GM12891 (cell line): ENCODE data around the gene SMTNL2.

ENCODE experiments used
- POLR2A ChIP-seq: IDR thresholded peaks from 2 replicates; pipeline ENCODE4 v1.6.1; 2011; ENCODE audit warnings: low read depth, low read length, control low read depth
- POLR2AphosphoS5 ChIP-seq: IDR thresholded peaks from 2 replicates; pipeline ENCODE4 v1.6.1; 2011; ENCODE audit warnings: low read depth, low read length, control low read depth
- POU2F2 ChIP-seq: IDR thresholded peaks from 2 replicates; pipeline ENCODE4 v1.6.1; 2011; ENCODE audit warnings: low read depth, mild to moderate bottlenecking, control low read depth, low read length, moderate library complexity
- SPI1 ChIP-seq: IDR thresholded peaks from 2 replicates; pipeline ENCODE4 v1.6.1; 2011; ENCODE audit warnings: low read depth, low read length, control low read depth
- TAF1 ChIP-seq: IDR thresholded peaks from 2 replicates; pipeline ENCODE4 v1.6.1; 2011; ENCODE audit warnings: low read depth, low read length, control low read depth

- TF ChIP-seq POLR2A (no peak), SPI1 (no peak), TAF1 (no peak), POLR2AphosphoS5 (no peak), POU2F2 (no peak)
These were observed 36.3 kb downstream of the SMTNL2 start for GRCh38 chr17:4620531-4621101.
